Measurements from ENCODE around the gene DLK1. TPM values are rescaled to one million over a fixed set of nuclear protein-coding genes. Genes with fewer than 3 reads are reported as not detected.

Gene DLK1
- total and polyA plus RNA-seq, 2 of the 4 experiments (the other 2 are of a cell fraction), result under 0.01 to 0.07 TPM

- Histone ChIP-seq H2AK9ac (replicated peaks; ENCODE audit: low read depth, low read length, poor library complexity) (no peak overlapping the region), H4K20me1 (ENCODE audit: insufficient read depth, low read length) (no peaks in the 10 kb centered on the region), H3K79me1 (ENCODE audit: low read depth in 1 of 2, low read length in 2 of 2) (no peaks in the 10 kb centered on the region), H3K4me3 (ENCODE audit: insufficient read depth, low read depth, low read length) (no peak overlapping the region), H3K4me1 (ENCODE audit: control insufficient read depth, insufficient read depth, low read length) (peaks cover 9% of the 10 kb centered on the region; the same call in 1 of the 2 replicates), H3K9me3 (ENCODE audit: control insufficient read depth, insufficient read depth, low read length) (no peaks in the 10 kb centered on the region), H3K4me2 (ENCODE audit: low read depth, low read length) (no peak overlapping the region), H3K23ac (ENCODE audit: low read depth, low read length) (no peak overlapping the region), H3K14ac (replicated peaks; ENCODE audit: low read depth, low read length) (no peak overlapping the region), H3K36me3 (ENCODE audit: control insufficient read depth, insufficient read depth, low read length) (no peaks in the 10 kb centered on the region), H4K91ac (ENCODE audit: insufficient read depth, low read depth, low read length) (no peak overlapping the region), H2AFZ (replicated peaks; ENCODE audit: low read length, poor library complexity) (no peak overlapping the region), H3K56ac (ENCODE audit: extremely low read depth, insufficient read depth, low read length) (no peak overlapping the region), H3K4ac (ENCODE audit: low read depth, low read length) (no peak overlapping the region), H3K27me3 (ENCODE audit: control insufficient read depth, insufficient read depth, low read length) (peaks cover 34% of the 10 kb centered on the region), H3K9ac (ENCODE audit: low read depth, low read length) (no peak overlapping the region), H4K5ac (ENCODE audit: low read depth, low read length) (no peak overlapping the region), H3K27ac (ENCODE audit: insufficient read depth, low read length) (no peak overlapping the region), H2AK5ac (ENCODE audit: low read depth, low read length) (no peak overlapping the region), H3K9me1 (ENCODE audit: insufficient read depth, low read length) (no peaks in the 10 kb centered on the region), H2BK15ac (ENCODE audit: low read depth, low read length) (no peak overlapping the region), H3K18ac (ENCODE audit: low read depth, low read length) (no peak overlapping the region), H2BK120ac (ENCODE audit: low read depth, low read length) (no peak overlapping the region), H2BK5ac (ENCODE audit: low read depth, low read length, poor library complexity, severe bottlenecking) (no peak overlapping the region), H4K8ac (ENCODE audit: low read depth in 2 of 2, low read length in 2 of 2) (no peak overlapping the region), H2BK20ac (ENCODE audit: low read depth, low read length) (no peak overlapping the region)
- intact Hi-C loops (cut with micrococcal nuclease) (no loop called here), in situ Hi-C loops (cut with MboI; ENCODE audit: low sequenced_read_pairs) (no loop called here), dilution Hi-C loops (cut with HindIII; ENCODE audit: low sequenced_read_pairs, unreplicated experiment) (no loop called here)
- DNase-seq, result no peak
- 83% methylated on average over 1 of the region's 7 CpGs; no CpG with 5 or more reads in 1 of the 2 experiments for WGBS, 2 experiments (ENCODE audit: extremely low coverage in 2 of 2, insufficient read length in 1 of 2)
- no peak for TF ChIP-seq MXI1 (IDR thresholded peaks at IDR 0.05; ENCODE audit: borderline replicate concordance, low read depth, low read length)
- no peak for TF ChIP-seq FOS (IDR thresholded peaks at IDR 0.05; ENCODE audit: low read depth, low read length)
- no peak for TF ChIP-seq SMC3 (IDR thresholded peaks at IDR 0.05; ENCODE audit: low read depth, low read length)
- no peak for TF ChIP-seq BHLHE40 (IDR thresholded peaks at IDR 0.05; ENCODE audit: low read depth, low read length)
- no peak for TF ChIP-seq CHD1 (IDR thresholded peaks at IDR 0.05; ENCODE audit: low read depth, low read length)
- TF ChIP-seq MAFK (IDR thresholded peaks at IDR 0.05; ENCODE audit: low read depth, low read length), result no peak
- TF ChIP-seq MAZ (IDR thresholded peaks at IDR 0.05; ENCODE audit: borderline replicate concordance, low read depth, low read length), result no peak
- no peak for TF ChIP-seq USF2 (IDR thresholded peaks at IDR 0.05; ENCODE audit: low read depth, low read length)
- TF ChIP-seq CEBPB (IDR thresholded peaks at IDR 0.05; ENCODE audit: low read depth, low read length), result no peak
- no peak for TF ChIP-seq POLR2A (IDR thresholded peaks at IDR 0.05; ENCODE audit: low read depth, low read length)
- no peak for TF ChIP-seq ELK1 (IDR thresholded peaks at IDR 0.05; ENCODE audit: borderline replicate concordance, low read depth, low read length)
- TF ChIP-seq CTCF (conservative IDR thresholded peaks at IDR 0.05; ENCODE audit: low read depth, low read length), result no peak
- TF ChIP-seq RCOR1 (IDR thresholded peaks at IDR 0.05; ENCODE audit: insufficient replicate concordance, low read length), result no peak
- no peak for TF ChIP-seq RFX5 (IDR thresholded peaks at IDR 0.05; ENCODE audit: low read depth, low read length)
- TF ChIP-seq NFE2L2 (IDR thresholded peaks at IDR 0.05; ENCODE audit: low read depth, low read length), result no peak
- TF ChIP-seq RAD21 (IDR thresholded peaks at IDR 0.05; ENCODE audit: low read length), result no peak
- BruUV-seq (replicated peaks), result no TSS peak
- ATAC-seq (ENCODE audit: low read depth), result no peak
- CTCF ChIA-PET, result no interaction called here
- POLR2A ChIA-PET (ENCODE audit: unreplicated experiment), result no interaction called here
Measured at GRCh38 chr14:100778526-100778882, 51.8 kb downstream of the DLK1 start.
